Measurements from ENCODE around the gene SSR3. TPM values are rescaled to one million over a fixed set of nuclear protein-coding genes. Genes with fewer than 3 reads are reported as not detected.
A peak's percentile ranks its signal among the peaks of the same experiment; 100 is the strongest.

Gene SSR3
- total and polyA plus RNA-seq, 5 donors: 82.4 to 171 (median 140) TPM

DNA sequence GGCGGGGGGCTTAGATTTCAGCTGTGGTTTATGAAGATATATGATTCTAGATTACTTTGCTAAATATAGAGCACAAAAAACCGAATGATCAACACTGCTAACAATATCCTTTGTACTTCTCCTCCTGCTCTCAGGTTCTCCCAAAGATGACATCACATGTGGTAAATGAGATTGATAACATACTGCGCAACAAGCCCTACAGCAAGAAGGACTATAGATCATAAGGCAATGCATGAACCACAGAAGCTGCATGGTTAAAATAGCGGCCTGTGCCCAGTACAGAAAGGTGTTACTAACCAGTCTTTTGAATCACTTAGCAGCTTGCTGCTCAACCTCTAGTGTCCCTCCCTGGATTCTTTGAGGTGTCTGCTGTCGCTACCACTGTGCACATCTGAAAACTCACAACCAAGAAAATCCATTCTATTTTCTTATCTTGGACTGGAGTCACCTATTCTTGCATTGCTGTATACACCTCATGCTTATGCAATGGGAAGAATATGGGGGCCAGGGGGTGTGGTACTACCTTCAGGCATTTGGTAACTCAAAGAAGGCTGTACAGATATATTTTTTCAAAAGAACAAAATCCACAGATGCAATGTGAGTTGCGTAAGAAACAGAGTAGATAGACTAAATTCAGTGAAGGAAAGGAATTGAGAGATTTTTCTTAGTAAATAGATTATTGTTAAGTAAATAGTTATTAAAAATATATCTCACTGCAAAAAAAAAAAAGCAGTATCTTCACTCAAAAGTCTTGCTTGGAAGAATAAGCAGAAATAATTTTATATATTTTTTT, 18.2 kb downstream of the SSR3 start:
- intact Hi-C loops (cut with DNase I): loop anchor here in 1 of 4 donors (10.0 kb wide), 1 partner anchor 598 kb away; no protein-coding TSS in a partner anchor
- 82% methylated on average over 6 of the region's 6 CpGs for WGBS
- DNase-seq: no peak
- Histone ChIP-seq H3K4me3 (ENCODE audit: low read length) (no peak overlapping the region), H3K4me1 (ENCODE audit: control insufficient read depth, insufficient read depth, low read length) (peaks cover 9% of the 10 kb centered on the region), H3K27me3 (ENCODE audit: control insufficient read depth, insufficient read depth) (no peaks in the 10 kb centered on the region), H3K9me3 (ENCODE audit: control insufficient read depth, low read length) (no peaks in the 10 kb centered on the region), H3K27ac (ENCODE audit: low read length) (no peak overlapping the region)
- no peak for ATAC-seq

DNA sequence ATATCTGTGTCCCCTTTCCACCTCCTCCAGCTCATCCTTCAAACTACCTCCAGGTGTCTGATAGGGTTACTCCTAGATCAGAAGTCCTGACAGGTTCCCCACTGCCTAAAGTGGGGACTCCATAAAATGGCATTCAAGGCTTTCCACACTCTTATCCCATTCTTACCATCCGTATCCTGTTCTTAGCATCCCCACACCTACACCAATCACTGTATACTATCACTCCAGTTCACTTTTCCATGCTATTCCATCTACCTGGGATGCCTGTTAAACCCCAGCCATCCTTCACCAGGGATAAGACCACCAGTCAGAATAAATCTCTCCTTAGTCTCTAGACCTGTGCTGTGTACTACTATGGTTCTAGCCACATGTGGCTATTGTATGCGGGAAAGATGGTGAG, 19.1 kb downstream of the SSR3 start:
- peaks cover 9% of the 10 kb centered on the region for H3K4me1 ChIP-seq (ENCODE audit: control insufficient read depth, insufficient read depth, low read length)
- no peak overlapping the region for H3K4me3 ChIP-seq (ENCODE audit: low read length)
- no peaks in the 10 kb centered on the region for H3K27me3 ChIP-seq (ENCODE audit: control insufficient read depth, insufficient read depth)
- H3K9me3 ChIP-seq (ENCODE audit: control insufficient read depth, low read length): no peaks in the 10 kb centered on the region
- intact Hi-C loops (cut with DNase I): loop anchor here in 1 of 4 donors (10.0 kb wide), 1 partner anchor 599 kb away; no protein-coding TSS in a partner anchor
- H3K27ac ChIP-seq (ENCODE audit: low read length): peak overlapping the region; percentile 81
- WGBS: 96% methylated on average over 2 of the region's 2 CpGs
- DNase-seq: no peak
- ATAC-seq: peak in 1 of 2 donors; percentile 7

DNA sequence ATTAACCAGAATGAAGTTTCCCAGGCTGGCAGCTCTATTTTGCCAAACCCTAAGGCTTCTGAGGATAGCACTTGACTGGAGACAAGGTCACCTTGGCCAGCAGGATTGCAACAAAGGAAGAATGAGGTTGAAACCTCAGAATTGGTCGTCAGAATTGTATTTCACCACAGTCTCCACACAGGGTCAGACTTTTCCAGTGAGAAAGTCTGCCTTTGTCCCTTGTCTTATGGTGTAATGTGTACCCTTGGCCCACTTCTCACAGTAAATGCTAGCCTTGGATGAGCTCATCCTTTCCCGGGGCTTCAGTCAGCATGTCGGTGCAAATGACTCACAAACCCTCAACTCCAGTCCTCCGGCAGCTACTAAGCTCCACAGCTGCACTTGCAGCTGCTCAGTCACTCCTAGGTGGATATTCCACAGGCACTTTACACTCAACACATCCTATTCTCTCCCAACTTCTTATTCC, 19.7 kb downstream of the SSR3 start:
- intact Hi-C loops (cut with DNase I): loop anchor here in 1 of 4 donors (10.0 kb wide), 1 partner anchor 600 kb away; no protein-coding TSS in a partner anchor
- Histone ChIP-seq H3K4me1 (ENCODE audit: control insufficient read depth, insufficient read depth, low read length) (peaks cover 9% of the 10 kb centered on the region), H3K9me3 (ENCODE audit: control insufficient read depth, low read length) (no peaks in the 10 kb centered on the region), H3K27ac (ENCODE audit: low read length) (peak overlapping the region; percentile 87), H3K4me3 (ENCODE audit: low read length) (no peak overlapping the region), H3K27me3 (ENCODE audit: control insufficient read depth, insufficient read depth) (no peaks in the 10 kb centered on the region)
- WGBS: 14% methylated on average over 4 of the region's 4 CpGs
- DNase-seq (peak; percentile 68 to 78 (median 71)), ATAC-seq (peak; percentile 94 to 97)

DNA sequence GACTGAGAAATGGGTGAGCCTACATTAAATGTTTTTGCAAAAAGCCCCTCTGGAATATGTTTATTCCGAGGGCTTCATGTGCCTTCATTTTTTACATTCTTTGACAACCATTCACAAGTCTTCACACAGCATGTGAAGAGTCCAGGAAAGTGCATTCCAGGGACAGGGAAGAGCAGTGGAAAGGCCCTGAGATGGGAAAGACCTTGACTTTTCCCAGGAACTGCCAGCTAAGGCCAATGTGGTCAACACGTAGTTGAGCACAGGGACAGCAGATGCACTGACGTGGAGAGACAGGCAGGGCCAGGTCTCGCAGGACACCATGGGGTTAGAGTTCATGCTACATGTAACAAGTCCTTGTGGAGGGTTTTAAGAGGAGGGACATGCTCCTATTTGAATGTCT, 21.7 kb downstream of the SSR3 start:
- ATAC-seq (no peak), DNase-seq (no peak)
- Histone ChIP-seq H3K4me1 (ENCODE audit: control insufficient read depth, insufficient read depth, low read length) (peaks cover 9% of the 10 kb centered on the region), H3K27me3 (ENCODE audit: control insufficient read depth, insufficient read depth) (no peaks in the 10 kb centered on the region), H3K4me3 (ENCODE audit: low read length) (no peak overlapping the region), H3K27ac (ENCODE audit: low read length) (no peak overlapping the region), H3K9me3 (ENCODE audit: control insufficient read depth, low read length) (no peaks in the 10 kb centered on the region)
- intact Hi-C loops (cut with DNase I): loop anchor here in 1 of 4 donors (10.0 kb wide), 1 partner anchor 602 kb away; no protein-coding TSS in a partner anchor
- 81% methylated on average over 4 of the region's 4 CpGs for WGBS

DNA sequence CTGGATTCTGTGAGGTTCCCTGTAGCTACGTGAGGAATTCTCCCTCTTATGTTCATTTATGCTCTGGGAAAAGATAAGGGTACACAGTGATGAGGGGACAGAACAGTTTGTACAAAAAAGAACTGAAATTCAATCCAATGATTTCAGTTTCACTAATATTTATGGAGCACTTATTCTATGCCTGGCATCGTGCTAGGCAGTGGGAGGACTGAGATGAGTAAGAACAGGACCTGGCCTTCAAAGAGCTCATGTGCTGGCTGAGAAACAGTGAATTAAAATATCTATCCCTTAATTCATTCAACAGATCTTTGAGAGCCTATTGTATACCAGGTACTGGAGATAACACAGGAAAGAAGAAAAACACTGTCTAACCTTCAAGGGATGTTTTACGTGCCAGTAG, 22.2 kb downstream of the SSR3 start:
- Histone ChIP-seq H3K4me3 (ENCODE audit: low read length) (no peak overlapping the region), H3K27me3 (ENCODE audit: control insufficient read depth, insufficient read depth) (no peaks in the 10 kb centered on the region), H3K27ac (ENCODE audit: low read length) (no peak overlapping the region), H3K4me1 (ENCODE audit: control insufficient read depth, insufficient read depth, low read length) (peaks cover 9% of the 10 kb centered on the region), H3K9me3 (ENCODE audit: control insufficient read depth, low read length) (no peaks in the 10 kb centered on the region)
- no peak for DNase-seq
- intact Hi-C loops (cut with DNase I): loop anchor here in 1 of 4 donors (10.0 kb wide), 1 partner anchor 602 kb away; no protein-coding TSS in a partner anchor
- WGBS: 54% methylated on average over 3 of the region's 3 CpGs
- no peak for ATAC-seq

DNA sequence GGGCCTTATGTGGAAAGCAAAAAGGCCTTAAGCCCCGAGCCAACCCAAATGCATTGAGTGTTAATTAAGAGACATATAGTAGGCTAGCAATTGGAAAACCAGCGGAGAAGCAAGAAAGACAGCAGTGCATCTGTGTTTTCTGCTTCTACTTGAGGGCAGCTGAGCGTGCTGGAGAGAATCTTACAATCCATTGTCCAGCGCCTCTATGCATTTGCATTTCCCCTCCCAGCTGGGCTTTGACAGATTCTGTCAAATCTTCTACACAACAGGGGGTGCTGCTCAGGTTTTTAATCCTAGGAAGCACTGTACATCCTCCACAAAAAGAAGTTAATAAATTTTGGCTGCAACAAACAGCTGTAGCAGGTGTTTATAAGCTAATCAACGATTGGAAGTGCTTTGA, 23.9 kb downstream of the SSR3 start:
- ATAC-seq (no peak), DNase-seq (no peak)
- intact Hi-C loops (cut with DNase I): loop anchor here in 1 of 4 donors (10.0 kb wide), 1 partner anchor 604 kb away; no protein-coding TSS in a partner anchor
- Histone ChIP-seq H3K9me3 (ENCODE audit: control insufficient read depth, low read length) (no peaks in the 10 kb centered on the region), H3K27me3 (ENCODE audit: control insufficient read depth, insufficient read depth) (no peaks in the 10 kb centered on the region), H3K4me3 (ENCODE audit: low read length) (no peak overlapping the region), H3K4me1 (ENCODE audit: control insufficient read depth, insufficient read depth, low read length) (peaks cover 9% of the 10 kb centered on the region), H3K27ac (ENCODE audit: low read length) (no peak overlapping the region)
- WGBS: 92% methylated on average over 5 of the region's 5 CpGs

DNA sequence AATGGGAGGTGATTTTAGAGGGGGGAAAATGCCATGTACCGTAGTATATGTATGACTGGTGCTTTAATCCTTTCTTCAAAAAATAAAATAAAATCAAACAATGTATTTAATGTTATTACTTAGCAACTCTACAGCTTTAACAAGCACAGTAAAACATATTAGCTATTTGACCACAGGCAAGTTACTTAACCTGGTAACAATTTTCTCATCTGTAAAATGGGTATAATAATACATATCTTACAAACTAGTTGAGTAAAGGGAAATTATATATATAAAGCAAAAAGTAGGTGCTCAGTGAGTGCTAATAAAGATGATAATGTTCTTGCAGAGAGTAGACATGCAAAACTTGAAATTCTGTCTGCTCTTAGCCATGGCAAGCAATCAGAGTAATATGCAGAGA, 27.9 kb downstream of the SSR3 start:
- no peak for DNase-seq
- H3K27ac ChIP-seq (ENCODE audit: low read length): no peak overlapping the region
- H3K27me3 ChIP-seq (ENCODE audit: control insufficient read depth, insufficient read depth): no peaks in the 10 kb centered on the region
- H3K9me3 ChIP-seq (ENCODE audit: control insufficient read depth, low read length): no peaks in the 10 kb centered on the region
- no peak for ATAC-seq
- 98% methylated on average over 1 of the region's 1 CpG for WGBS
- no peak overlapping the region for H3K4me3 ChIP-seq (ENCODE audit: low read length)
- intact Hi-C loops (cut with DNase I): no loop called here
- H3K4me1 ChIP-seq (ENCODE audit: control insufficient read depth, insufficient read depth, low read length): no peaks in the 10 kb centered on the region

DNA sequence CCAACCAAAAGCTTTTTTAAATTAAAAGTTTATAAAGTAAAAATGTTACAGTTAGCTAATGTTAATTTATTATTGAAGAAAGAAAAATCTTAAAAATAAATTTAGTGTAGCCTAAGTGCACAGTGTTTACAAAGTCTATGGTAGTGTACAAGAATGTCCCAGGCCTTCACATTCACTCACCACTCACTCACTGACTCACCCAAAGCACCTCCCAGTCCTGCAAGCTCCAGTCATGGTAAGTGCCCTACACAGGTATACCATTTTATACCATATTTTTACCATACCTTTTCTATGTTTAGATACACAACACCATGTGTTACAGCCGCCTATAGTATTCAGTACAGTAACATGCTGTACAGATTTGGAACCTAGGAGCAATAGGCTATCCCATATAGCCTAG, 29.1 kb downstream of the SSR3 start:
- DNase-seq (no peak), ATAC-seq (no peak)
- WGBS: 95% methylated on average over 1 of the region's 1 CpG
- intact Hi-C loops (cut with DNase I): no loop called here
- Histone ChIP-seq H3K27me3 (ENCODE audit: control insufficient read depth, insufficient read depth) (no peaks in the 10 kb centered on the region), H3K4me1 (ENCODE audit: control insufficient read depth, insufficient read depth, low read length) (no peaks in the 10 kb centered on the region), H3K9me3 (ENCODE audit: control insufficient read depth, low read length) (no peaks in the 10 kb centered on the region), H3K27ac (ENCODE audit: low read length) (no peak overlapping the region), H3K4me3 (ENCODE audit: low read length) (no peak overlapping the region)

DNA sequence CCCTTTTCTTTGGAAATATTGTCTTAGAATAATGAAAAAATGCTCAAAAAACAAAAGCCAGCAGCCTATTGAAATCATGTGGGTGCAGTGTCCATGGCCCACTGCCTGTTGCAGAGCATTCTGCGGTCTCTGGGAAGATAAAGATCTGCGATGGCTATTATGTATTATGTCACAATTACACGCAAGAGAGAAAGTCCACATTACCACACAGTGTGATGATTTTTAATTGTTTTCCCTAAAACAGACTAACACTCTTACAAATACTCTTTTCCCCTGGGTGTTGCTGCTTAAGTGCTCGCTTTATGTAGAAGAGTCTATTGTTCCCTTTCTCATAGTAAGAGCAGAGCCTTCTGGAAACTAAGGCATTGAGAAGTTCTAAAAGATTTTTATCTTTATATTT, 32.2 kb downstream of the SSR3 start:
- Histone ChIP-seq H3K4me1 (ENCODE audit: control insufficient read depth, insufficient read depth, low read length) (no peaks in the 10 kb centered on the region), H3K9me3 (ENCODE audit: control insufficient read depth, low read length) (no peaks in the 10 kb centered on the region), H3K27me3 (ENCODE audit: control insufficient read depth, insufficient read depth) (no peaks in the 10 kb centered on the region), H3K4me3 (ENCODE audit: low read length) (no peak overlapping the region), H3K27ac (ENCODE audit: low read length) (no peak overlapping the region)
- ATAC-seq (no peak), DNase-seq (no peak)
- intact Hi-C loops (cut with DNase I): no loop called here
- 86% methylated on average over 4 of the region's 4 CpGs for WGBS

DNA sequence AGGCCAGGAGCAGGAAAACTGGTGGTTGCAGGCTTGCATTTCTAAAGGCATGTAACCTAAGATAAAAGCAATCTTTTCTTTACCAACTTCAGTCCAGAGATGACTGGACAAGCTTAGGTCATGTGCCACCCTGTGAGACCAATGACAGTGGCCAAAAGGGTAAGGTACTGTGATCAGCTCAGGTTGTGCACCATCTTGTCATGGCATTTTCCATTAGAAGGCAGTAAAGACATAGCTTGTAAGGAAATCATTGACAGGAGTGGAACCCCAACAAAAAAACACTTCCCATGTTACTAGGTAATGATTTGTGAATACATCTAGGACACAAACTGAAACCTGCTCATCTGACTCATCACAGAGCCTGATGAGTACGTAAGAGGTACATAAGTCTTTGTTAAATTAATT, 35.2 kb downstream of the SSR3 start:
- DNase-seq (no peak), ATAC-seq (no peak)
- H3K9me3 ChIP-seq (ENCODE audit: control insufficient read depth, low read length): no peaks in the 10 kb centered on the region
- intact Hi-C loops (cut with DNase I): no loop called here
- H3K4me3 ChIP-seq (ENCODE audit: low read length): no peak overlapping the region
- 95% methylated on average over 1 of the region's 1 CpG for WGBS
- H3K27ac ChIP-seq (ENCODE audit: low read length): no peak overlapping the region
- no peaks in the 10 kb centered on the region for H3K27me3 ChIP-seq (ENCODE audit: control insufficient read depth, insufficient read depth)
- H3K4me1 ChIP-seq (ENCODE audit: control insufficient read depth, insufficient read depth, low read length): no peaks in the 10 kb centered on the region

DNA sequence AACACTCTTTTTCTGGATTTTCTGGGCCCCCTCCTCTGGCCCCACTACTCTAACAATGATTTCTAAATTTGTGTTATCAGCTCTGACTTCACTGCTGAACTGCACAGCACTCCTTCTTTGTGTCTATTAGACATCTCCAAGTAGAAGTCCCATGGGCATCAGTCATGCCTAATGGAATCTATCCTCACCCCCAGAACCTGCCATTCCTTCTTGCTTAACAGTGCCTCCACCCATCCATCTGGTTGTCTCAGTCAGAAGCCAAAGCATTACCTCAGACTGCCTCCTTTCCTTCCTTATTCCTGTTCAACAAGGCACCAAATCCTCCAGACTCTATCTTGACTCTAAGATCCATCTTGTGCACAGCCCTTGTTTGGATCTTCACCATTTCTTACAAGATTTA, 36.2 kb downstream of the SSR3 start:
- no peak for DNase-seq
- intact Hi-C loops (cut with DNase I): no loop called here
- ATAC-seq: peak in 1 of 2 donors; percentile 72

More for the DNA sequence above, 36.2 kb downstream of the SSR3 start:
- Histone ChIP-seq H3K4me1 (ENCODE audit: control insufficient read depth, insufficient read depth, low read length) (no peaks in the 10 kb centered on the region), H3K27me3 (ENCODE audit: control insufficient read depth, insufficient read depth) (no peaks in the 10 kb centered on the region), H3K4me3 (ENCODE audit: low read length) (no peak overlapping the region), H3K27ac (ENCODE audit: low read length) (no peak overlapping the region), H3K9me3 (ENCODE audit: control insufficient read depth, low read length) (no peaks in the 10 kb centered on the region)

Measured in right cardiac atrium (tissue), 5 donors.